HCT116 (cell line): ENCODE data around the gene TMC6. TPM values are rescaled to one million over a fixed set of nuclear protein-coding genes. Genes with fewer than 3 reads are reported as not detected.

ENCODE experiments used
- ATAC-seq: fragments of 200-7000 bp; cut with Tn5 transposase; 2 replicates; pipeline ENCODE4 v1.9.1; 2020; ENCODE audit warnings: mild to moderate bottlenecking, moderate library complexity
- BruUV-seq: library from RNA; stranded (reverse); fragments of 400-500 nt; replicated peaks from 2 replicates; lab custom pipeline; 2021; lab: Mats Ljungman, UMichigan
- CTCF ChIA-PET: fragments of 300-600 bp; sonication (Branson Sonifier 250); formaldehyde crosslinking; loops from one replicate; lab custom pipeline; 2021; ENCODE audit warnings: antibody characterized with exemption; lab: Charles Lee
- POLR2A ChIA-PET: fragments of 300-600, 350-600 bp; sonication (Branson Sonifier 250); formaldehyde crosslinking; loops from one replicate; lab custom pipeline; 2021; ENCODE audit warnings: antibody characterized with exemption; lab: Charles Lee
- RAD21 ChIA-PET, 2 experiments: fragments of 300-600 bp; sonication (Branson Sonifier 250); formaldehyde crosslinking; loops; one replicate each; lab custom pipeline; 2023; ENCODE audit warnings: low total read pairs in 2 of 2; ENCODE audit not compliant: uncharacterized antibody in 2 of 2, unreplicated experiment in 2 of 2, low non-redundant PET in 1 of 2; lab: Charles Lee
- DNase-seq: peaks from one replicate; pipeline ENCODE4 v3.0.0-alpha.2; 2010; ENCODE audit warnings: low read depth, low spot score
- H2AFZ ChIP-seq: fragments of 200-600 bp; shearing (Covaris generic), sonication (generic); 2 replicates; pipeline ENCODE4 v1.6.1; 2017; ENCODE audit warnings: low read depth, mixed run types, mixed read lengths, antibody characterized with exemption, low read length; ENCODE audit not compliant: poor library complexity, severe bottlenecking
- H3K27ac ChIP-seq: 2 replicates; pipeline ENCODE4 v1.5.1; 2012; ENCODE audit warnings: low read depth, low read length
- H3K27me3 ChIP-seq: fragments of 200-600 bp; sonication (generic); 2 replicates; pipeline ENCODE4 v1.6.1; 2016; ENCODE audit warnings: mixed run types, low read length, mixed read lengths; ENCODE audit not compliant: insufficient read depth
- H3K36me3 ChIP-seq, 2 experiments: fragments of 200-500 bp in 1 of 2; fragments of 200-600 bp in 1 of 2; sonication (Bioruptor generic) in 1 of 2; sonication (generic) in 1 of 2; 2 replicates each; pipeline versions ENCODE4 v1.5.1 to v1.6.1; 2014 to 2016; ENCODE audit warnings: low read length in 2 of 2, inconsistent platforms in 1 of 2, mixed read lengths in 1 of 2, mixed run types in 1 of 2; ENCODE audit not compliant: insufficient read depth in 2 of 2, control insufficient read depth in 1 of 2
- H3K4me1 ChIP-seq, 2 experiments: fragments of 200-600 bp in 1 of 2; sonication (generic) in 1 of 2; 2 replicates each; pipeline versions ENCODE4 v1.5.1 to v1.6.1; 2012 to 2017; ENCODE audit warnings: low read length in 2 of 2, inconsistent platforms in 1 of 2, mild to moderate bottlenecking in 1 of 2, mixed read lengths in 1 of 2, mixed run types in 1 of 2, moderate library complexity in 1 of 2; ENCODE audit not compliant: insufficient read depth in 2 of 2, control insufficient read depth in 1 of 2
- H3K4me2 ChIP-seq: fragments of 200-600 bp; sonication (generic); 2 replicates; pipeline ENCODE4 v1.6.1; 2017; ENCODE audit warnings: mixed run types, low read length, mixed read lengths
- H3K4me3 ChIP-seq, 2 experiments: fragments of 200-600 bp in 1 of 2; sonication (generic) in 1 of 2; replicated peaks in 1 of 2; 2 replicates each; pipeline ENCODE4 v1.5.1; 2011 to 2016; ENCODE audit warnings: low read length in 2 of 2, control low read depth in 1 of 2, low read depth in 1 of 2, mild to moderate bottlenecking in 1 of 2, mixed read lengths in 1 of 2, mixed run types in 1 of 2
- H3K79me2 ChIP-seq: fragments of 200-600 bp; sonication (generic); 2 replicates; pipeline ENCODE4 v1.6.1; 2017; ENCODE audit warnings: mild to moderate bottlenecking, mixed run types, low read length, moderate library complexity, mixed read lengths; ENCODE audit not compliant: insufficient read depth
- H3K9ac ChIP-seq: fragments of 200-600 bp; sonication (generic); 2 replicates; pipeline ENCODE4 v1.6.1; 2016; ENCODE audit warnings: low read length, mixed read lengths
- H3K9me2 ChIP-seq: fragments of 200-600 bp; sonication (generic), shearing (Covaris generic); 2 replicates; pipeline ENCODE4 v1.6.1; 2017; ENCODE audit warnings: mixed run types, mild to moderate bottlenecking, moderate library complexity; ENCODE audit not compliant: insufficient read depth
- H3K9me3 ChIP-seq, 2 experiments: fragments of 200-500 bp in 1 of 2; fragments of 200-600 bp in 1 of 2; sonication (Bioruptor generic) in 1 of 2; sonication (generic) in 1 of 2; 2 replicates each; pipeline ENCODE4 v1.6.1; 2014 to 2017; ENCODE audit warnings: low read length in 2 of 2, mixed read lengths in 2 of 2, inconsistent platforms in 1 of 2, low read depth in 1 of 2, mild to moderate bottlenecking in 1 of 2, mixed run types in 1 of 2, moderate library complexity in 1 of 2; ENCODE audit not compliant: control insufficient read depth in 1 of 2, insufficient read depth in 1 of 2
- H4K20me1 ChIP-seq: fragments of 200-600 bp; sonication (generic), shearing (Covaris generic); 2 replicates; pipeline ENCODE4 v1.6.1; 2017; ENCODE audit warnings: mixed run types, mild to moderate bottlenecking, moderate library complexity; ENCODE audit not compliant: insufficient read depth
- CEBPB ChIP-seq: IDR thresholded peaks from 2 replicates; pipeline ENCODE4 v1.6.1; 2012; ENCODE audit warnings: low read depth
- EGR1 ChIP-seq: IDR thresholded peaks from 2 replicates; pipeline ENCODE4 v1.6.1; 2012; ENCODE audit warnings: low read depth
- ELF1 ChIP-seq: IDR thresholded peaks from 2 replicates; pipeline ENCODE4 v1.6.1; 2012; ENCODE audit warnings: low read depth, borderline replicate concordance
- EZH2 ChIP-seq: fragments of 200-600 bp; sonication (generic); IDR thresholded peaks from 2 replicates; pipeline ENCODE4 v1.6.1; 2017; ENCODE audit warnings: antibody characterized with exemption, mixed run types
- EZH2phosphoT487 ChIP-seq: fragments of 200-600 bp; IDR thresholded peaks from 2 replicates; pipeline ENCODE4 v1.6.1; 2018; ENCODE audit warnings: antibody characterized with exemption, borderline replicate concordance
- JUND ChIP-seq: IDR thresholded peaks from 2 replicates; pipeline ENCODE4 v1.6.1; 2012
- POLR2AphosphoS5 ChIP-seq: IDR thresholded peaks from 2 replicates; pipeline ENCODE4 v1.6.1; 2011; ENCODE audit warnings: mild to moderate bottlenecking, low read depth, low read length, moderate library complexity
- SP1 ChIP-seq: IDR thresholded peaks from 2 replicates; pipeline ENCODE4 v1.6.1; 2012; ENCODE audit warnings: low read depth
- SRF ChIP-seq: IDR thresholded peaks from 2 replicates; pipeline ENCODE4 v1.6.1; 2012; ENCODE audit warnings: low read depth
- ZFX ChIP-seq: fragments of 450-650 bp; IDR thresholded peaks from 2 replicates; pipeline ENCODE4 v1.6.1; 2017
- ZNF274 ChIP-seq: fragments of 200-500 bp; sonication (Bioruptor generic); IDR thresholded peaks from 2 replicates; pipeline ENCODE4 v1.6.1; 2014; ENCODE audit warnings: mild to moderate bottlenecking, low read depth, low read length, inconsistent platforms
- intact Hi-C: fragments of 100-400 bp; cut with micrococcal nuclease; formaldehyde crosslinking; loops from 2 replicates; pipeline ENCODE4 v1.10.0; 2022
- total RNA-seq: library from RNA; stranded (reverse); gene quantifications from one replicate; pipeline ENCODE4 v1.2.1, GENCODE V29; 2021; ENCODE audit not compliant: unreplicated experiment
- TF ChIP-seq, protein P1 (sequence below), 3 experiments: fragments of 200-600 bp in 1 of 3; sonication (generic) in 1 of 3; IDR thresholded peaks in 2 of 3; conservative IDR thresholded peaks in 1 of 3; 2 replicates each; pipeline ENCODE4 v1.5.1; 2012 to 2017; ENCODE audit warnings: low read depth in 2 of 3, low read length in 2 of 3, antibody characterized with exemption in 1 of 3, borderline replicate concordance in 1 of 3, control low read depth in 1 of 3, mild to moderate bottlenecking in 1 of 3, mixed read lengths in 1 of 3, mixed run types in 1 of 3, moderate library complexity in 1 of 3; ENCODE audit not compliant: insufficient read depth in 1 of 3
- TF ChIP-seq, protein P2 (sequence below): IDR thresholded peaks from 2 replicates; pipeline ENCODE4 v1.6.1; 2012
- TF ChIP-seq, protein P3 (sequence below): IDR thresholded peaks from 2 replicates; pipeline ENCODE4 v1.6.1; 2012
- TF ChIP-seq, protein P4 (sequence below): IDR thresholded peaks from 2 replicates; pipeline ENCODE4 v1.6.1; 2011; ENCODE audit warnings: mild to moderate bottlenecking, low read length, moderate library complexity; ENCODE audit not compliant: insufficient replicate concordance; ENCODE audit errors: extremely low read depth

TMC6 gene
- total RNA-seq, 1 experiment from 2014 or later, result 142 TPM

DNA sequence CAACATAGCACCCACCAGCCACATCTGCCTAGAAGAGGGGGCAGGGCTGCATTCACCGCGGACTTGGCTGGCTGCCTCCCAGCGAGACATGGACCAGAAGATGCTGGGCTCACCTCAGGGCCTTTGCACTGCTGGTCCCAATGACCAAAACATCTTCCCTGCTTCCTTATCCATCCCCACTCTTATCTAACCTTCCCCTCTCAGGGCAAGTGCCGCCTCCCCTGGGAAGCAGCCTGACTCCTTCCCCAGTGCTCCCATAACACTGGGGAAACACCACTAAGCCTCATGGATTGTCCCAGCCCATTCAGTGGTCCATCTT, 5.7 kb downstream of the TMC6 start:
- Histone ChIP-seq H3K9ac (no peak overlapping the region), H3K4me3 (no peak overlapping the region)
- TF ChIP-seq ELF1 (no peak), POLR2AphosphoS5 (no peak), SRF (no peak), EGR1 (no peak), SP1 (no peak), EZH2 (no peak), ZFX (no peak), ZNF274 (no peak), EZH2phosphoT487 (no peak), CEBPB (no peak), JUND (no peak)
- TF ChIP-seq, protein P1, sequence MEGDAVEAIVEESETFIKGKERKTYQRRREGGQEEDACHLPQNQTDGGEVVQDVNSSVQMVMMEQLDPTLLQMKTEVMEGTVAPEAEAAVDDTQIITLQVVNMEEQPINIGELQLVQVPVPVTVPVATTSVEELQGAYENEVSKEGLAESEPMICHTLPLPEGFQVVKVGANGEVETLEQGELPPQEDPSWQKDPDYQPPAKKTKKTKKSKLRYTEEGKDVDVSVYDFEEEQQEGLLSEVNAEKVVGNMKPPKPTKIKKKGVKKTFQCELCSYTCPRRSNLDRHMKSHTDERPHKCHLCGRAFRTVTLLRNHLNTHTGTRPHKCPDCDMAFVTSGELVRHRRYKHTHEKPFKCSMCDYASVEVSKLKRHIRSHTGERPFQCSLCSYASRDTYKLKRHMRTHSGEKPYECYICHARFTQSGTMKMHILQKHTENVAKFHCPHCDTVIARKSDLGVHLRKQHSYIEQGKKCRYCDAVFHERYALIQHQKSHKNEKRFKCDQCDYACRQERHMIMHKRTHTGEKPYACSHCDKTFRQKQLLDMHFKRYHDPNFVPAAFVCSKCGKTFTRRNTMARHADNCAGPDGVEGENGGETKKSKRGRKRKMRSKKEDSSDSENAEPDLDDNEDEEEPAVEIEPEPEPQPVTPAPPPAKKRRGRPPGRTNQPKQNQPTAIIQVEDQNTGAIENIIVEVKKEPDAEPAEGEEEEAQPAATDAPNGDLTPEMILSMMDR (IDR thresholded peaks at IDR 0.05 in 2 of 3, conservative IDR thresholded peaks at IDR 0.05 in 1 of 3; ENCODE audit: borderline replicate concordance in 1 of 3, insufficient read depth in 1 of 3, low read depth in 2 of 3, low read length in 2 of 3), result no peak
- TF ChIP-seq, protein P2, sequence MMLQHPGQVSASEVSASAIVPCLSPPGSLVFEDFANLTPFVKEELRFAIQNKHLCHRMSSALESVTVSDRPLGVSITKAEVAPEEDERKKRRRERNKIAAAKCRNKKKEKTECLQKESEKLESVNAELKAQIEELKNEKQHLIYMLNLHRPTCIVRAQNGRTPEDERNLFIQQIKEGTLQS, result no peak
- TF ChIP-seq, protein P3, sequence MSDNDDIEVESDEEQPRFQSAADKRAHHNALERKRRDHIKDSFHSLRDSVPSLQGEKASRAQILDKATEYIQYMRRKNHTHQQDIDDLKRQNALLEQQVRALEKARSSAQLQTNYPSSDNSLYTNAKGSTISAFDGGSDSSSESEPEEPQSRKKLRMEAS, result no peak
- TF ChIP-seq, protein P4, sequence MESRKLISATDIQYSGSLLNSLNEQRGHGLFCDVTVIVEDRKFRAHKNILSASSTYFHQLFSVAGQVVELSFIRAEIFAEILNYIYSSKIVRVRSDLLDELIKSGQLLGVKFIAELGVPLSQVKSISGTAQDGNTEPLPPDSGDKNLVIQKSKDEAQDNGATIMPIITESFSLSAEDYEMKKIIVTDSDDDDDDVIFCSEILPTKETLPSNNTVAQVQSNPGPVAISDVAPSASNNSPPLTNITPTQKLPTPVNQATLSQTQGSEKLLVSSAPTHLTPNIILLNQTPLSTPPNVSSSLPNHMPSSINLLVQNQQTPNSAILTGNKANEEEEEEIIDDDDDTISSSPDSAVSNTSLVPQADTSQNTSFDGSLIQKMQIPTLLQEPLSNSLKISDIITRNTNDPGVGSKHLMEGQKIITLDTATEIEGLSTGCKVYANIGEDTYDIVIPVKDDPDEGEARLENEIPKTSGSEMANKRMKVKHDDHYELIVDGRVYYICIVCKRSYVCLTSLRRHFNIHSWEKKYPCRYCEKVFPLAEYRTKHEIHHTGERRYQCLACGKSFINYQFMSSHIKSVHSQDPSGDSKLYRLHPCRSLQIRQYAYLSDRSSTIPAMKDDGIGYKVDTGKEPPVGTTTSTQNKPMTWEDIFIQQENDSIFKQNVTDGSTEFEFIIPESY, result no peak
- TF ChIP-seq, all 23 proteins: peak for 0
- H3K4me2 ChIP-seq, result no peak overlapping the region
- H2AFZ ChIP-seq, result no peak overlapping the region
- peaks cover 5 to 27% of the 10 kb centered on the region in 2 experiments; a peak in 3 of 4 replicates for H3K36me3 ChIP-seq
- H3K79me2 ChIP-seq, result peaks cover 16% of the 10 kb centered on the region; the same call in 1 of the 2 replicates
- ChIA-PET RAD21 (no interaction called here), POLR2A (no interaction called here), CTCF (no interaction called here)
- intact Hi-C loops, result no loop called here
- no peaks in the 10 kb centered on the region for H4K20me1 ChIP-seq
- no TSS peak for BruUV-seq
- H3K9me2 ChIP-seq, result no peaks in the 10 kb centered on the region
- ATAC-seq, result no peak
- no peak overlapping the region for H3K27ac ChIP-seq
- H3K27me3 ChIP-seq, result no peaks in the 10 kb centered on the region
- no peaks in the 10 kb centered on the region for H3K9me3 ChIP-seq
- peaks cover 5 to 14% of the 10 kb centered on the region in 2 experiments; a peak in 3 of 4 replicates for H3K4me1 ChIP-seq
- DNase-seq, result no peak
